ENCODE data around the gene SIL1. TPM values are rescaled to one million over a fixed set of nuclear protein-coding genes. Genes with fewer than 3 reads are reported as not detected.
A peak's percentile ranks its signal among the peaks of the same experiment; 100 is the strongest.

SIL1 gene
- total RNA-seq, 4 donors from 2014 or later: 20.3 to 39.2 (median 29.1) TPM

DNA sequence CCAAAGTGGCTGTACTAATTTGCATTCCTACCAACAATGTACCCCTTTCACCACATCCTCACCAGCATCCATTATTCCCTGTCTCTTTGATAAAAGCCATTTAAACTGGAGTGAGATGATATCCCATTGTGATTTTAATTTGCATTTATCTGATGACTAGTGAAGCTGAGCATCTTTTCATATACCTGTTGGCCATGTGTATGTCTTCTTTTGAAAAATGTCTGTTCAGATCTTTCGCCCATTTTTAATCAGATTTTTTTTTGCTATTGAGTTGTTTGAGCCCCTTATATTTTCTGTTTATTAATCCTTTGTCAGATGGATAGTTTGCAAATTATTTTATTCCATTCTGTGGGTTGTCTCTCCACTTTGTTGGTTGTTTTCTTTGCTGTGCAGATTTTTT, 202.0 kb downstream of the SIL1 start:
- Histone ChIP-seq H3K27ac (replicated peaks in 1 of 4) (no peak overlapping the region), H3K4me1 (no peaks in the 10 kb centered on the region)
- intact Hi-C loops (cut with DNase I): no loop called here

GRCh38 chr5:138990986-138991590, 207.1 kb downstream of the SIL1 start:
- H3K4me1 ChIP-seq: no peaks in the 10 kb centered on the region
- peak; percentile 53 for DNase-seq (ENCODE audit: extremely low spot score)
- intact Hi-C loops (cut with DNase I): no loop called here
- H3K27ac ChIP-seq (replicated peaks in 1 of 4): no peak overlapping the region
- WGBS: 90% methylated on average over 4 of the region's 4 CpGs
- H3K4me3 ChIP-seq: no peak overlapping the region
- TF ChIP-seq POLR2AphosphoS5 (IDR thresholded peaks at IDR 0.05): no peak
- no peak for TF ChIP-seq POLR2A (IDR thresholded peaks at IDR 0.05; ENCODE audit: low read depth)
- no peak for TF ChIP-seq EP300 (IDR thresholded peaks at IDR 0.05)
- TF ChIP-seq CTCF (IDR thresholded peaks at IDR 0.05): no peak
- no peaks in the 10 kb centered on the region for H3K9me3 ChIP-seq
- no peaks in the 10 kb centered on the region for H3K27me3 ChIP-seq
- no peaks in the 10 kb centered on the region for H3K36me3 ChIP-seq

More for the DNA sequence above, 202.0 kb downstream of the SIL1 start:
- TF ChIP-seq EP300 (IDR thresholded peaks at IDR 0.05): no peak
- no peak for TF ChIP-seq POLR2AphosphoS5 (IDR thresholded peaks at IDR 0.05)
- TF ChIP-seq CTCF (IDR thresholded peaks at IDR 0.05): no peak
- TF ChIP-seq POLR2A (IDR thresholded peaks at IDR 0.05; ENCODE audit: low read depth): no peak
- no peaks in the 10 kb centered on the region for H3K9me3 ChIP-seq
- no peaks in the 10 kb centered on the region for H3K27me3 ChIP-seq
- no peak overlapping the region for H3K4me3 ChIP-seq
- no peaks in the 10 kb centered on the region for H3K36me3 ChIP-seq
- 94% methylated on average over 1 of the region's 1 CpG for WGBS
- DNase-seq (ENCODE audit: extremely low spot score): no peak

DNA sequence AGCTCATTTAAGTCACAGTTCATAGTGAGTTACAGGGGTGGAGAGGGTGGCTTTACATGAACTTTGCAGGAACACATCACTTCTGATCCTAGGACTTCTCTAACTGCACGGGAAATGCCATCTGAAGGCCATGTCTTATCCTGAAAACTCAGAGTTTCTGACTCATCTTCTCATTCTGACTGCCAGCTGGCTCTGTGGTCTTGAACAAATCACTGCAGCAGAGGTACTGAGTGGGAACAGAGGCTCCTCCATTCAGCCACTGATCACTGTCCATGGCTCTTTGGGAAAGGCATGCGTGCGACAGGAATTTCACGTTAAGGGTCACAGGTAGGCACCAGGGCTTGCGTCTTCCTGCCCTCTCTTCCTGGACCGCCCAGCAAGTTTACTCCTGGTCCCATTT, 208.4 kb downstream of the SIL1 start:
- WGBS: 93% methylated on average over 6 of the region's 6 CpGs
- no peak overlapping the region for H3K4me3 ChIP-seq
- intact Hi-C loops (cut with DNase I): no loop called here

DNA sequence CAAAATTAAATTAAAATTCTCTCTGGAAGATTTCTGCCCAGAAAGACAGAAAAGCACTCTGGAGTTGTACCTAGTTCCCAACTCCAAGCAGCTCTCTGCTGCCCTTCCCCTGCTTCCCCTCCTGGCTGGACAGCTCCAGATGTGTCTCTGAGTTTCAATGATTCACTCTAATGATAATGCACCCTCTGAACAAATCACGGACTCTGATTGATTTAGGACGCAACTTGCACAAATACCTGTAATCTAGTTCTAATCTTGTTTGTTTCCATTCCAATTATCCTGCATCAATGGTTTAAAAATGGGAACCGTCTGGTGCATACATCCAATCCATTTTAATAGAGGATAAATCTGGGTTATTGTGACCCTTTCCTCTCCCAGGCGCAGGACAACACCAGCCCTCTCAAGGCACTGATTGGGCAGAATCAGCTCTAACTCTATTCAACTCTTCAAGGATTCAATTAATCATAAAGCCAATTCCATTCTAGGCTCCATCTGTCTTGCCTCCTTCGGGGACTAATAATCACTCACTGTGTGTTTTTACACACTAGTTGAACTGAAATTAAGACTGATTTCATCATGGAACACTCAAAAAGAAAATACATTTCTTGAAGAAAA, 211.9 kb downstream of the SIL1 start:
- H3K27me3 ChIP-seq: no peaks in the 10 kb centered on the region
- no peak for DNase-seq (ENCODE audit: extremely low spot score)

More for the DNA sequence above, 208.4 kb downstream of the SIL1 start:
- no peak overlapping the region for H3K27ac ChIP-seq (replicated peaks in 1 of 4)
- peaks cover 5 to 9% (median 8%) of the 10 kb centered on the region in 4 donors for H3K4me1 ChIP-seq
- H3K27me3 ChIP-seq: no peaks in the 10 kb centered on the region
- no peaks in the 10 kb centered on the region for H3K9me3 ChIP-seq
- no peaks in the 10 kb centered on the region for H3K36me3 ChIP-seq
- DNase-seq (ENCODE audit: extremely low spot score): no peak
- TF ChIP-seq POLR2AphosphoS5 (IDR thresholded peaks at IDR 0.05): no peak

More for the DNA sequence above, 211.9 kb downstream of the SIL1 start:
- no peak for TF ChIP-seq POLR2AphosphoS5 (IDR thresholded peaks at IDR 0.05)
- TF ChIP-seq EP300 (IDR thresholded peaks at IDR 0.05): no peak
- TF ChIP-seq CTCF (IDR thresholded peaks at IDR 0.05): no peak
- no peak for TF ChIP-seq POLR2A (IDR thresholded peaks at IDR 0.05; ENCODE audit: low read depth)
- WGBS: 90% methylated on average over 5 of the region's 5 CpGs
- Histone ChIP-seq H3K4me3 (no peak overlapping the region), H3K36me3 (peaks cover 0 to 3% (median 0%) of the 10 kb centered on the region in 4 donors), H3K4me1 (peaks cover 5 to 14% (median 10%) of the 10 kb centered on the region in 4 donors), H3K27ac (replicated peaks in 1 of 4) (no peak overlapping the region), H3K9me3 (no peaks in the 10 kb centered on the region)
- intact Hi-C loops (cut with DNase I): no loop called here

Measured in esophagus muscularis mucosa (tissue), 4 donors.